ENCODE measurements around the gene CDH15. TPM values are rescaled to one million over a fixed set of nuclear protein-coding genes. Genes with fewer than 3 reads are reported as not detected.
"Not testable (repeated sequence)": the region's sequence is repeated elsewhere in the genome, so short reads cannot be mapped to it uniquely, and the experiment has no call there.

CDH15 gene
- total and polyA plus RNA-seq, 11 donors, result 0.16 to 0.32 (median 0.18) TPM; not detected in 8

- H3K9me3 ChIP-seq, result no peaks in the 10 kb centered on the region
- TF ChIP-seq, protein P1, sequence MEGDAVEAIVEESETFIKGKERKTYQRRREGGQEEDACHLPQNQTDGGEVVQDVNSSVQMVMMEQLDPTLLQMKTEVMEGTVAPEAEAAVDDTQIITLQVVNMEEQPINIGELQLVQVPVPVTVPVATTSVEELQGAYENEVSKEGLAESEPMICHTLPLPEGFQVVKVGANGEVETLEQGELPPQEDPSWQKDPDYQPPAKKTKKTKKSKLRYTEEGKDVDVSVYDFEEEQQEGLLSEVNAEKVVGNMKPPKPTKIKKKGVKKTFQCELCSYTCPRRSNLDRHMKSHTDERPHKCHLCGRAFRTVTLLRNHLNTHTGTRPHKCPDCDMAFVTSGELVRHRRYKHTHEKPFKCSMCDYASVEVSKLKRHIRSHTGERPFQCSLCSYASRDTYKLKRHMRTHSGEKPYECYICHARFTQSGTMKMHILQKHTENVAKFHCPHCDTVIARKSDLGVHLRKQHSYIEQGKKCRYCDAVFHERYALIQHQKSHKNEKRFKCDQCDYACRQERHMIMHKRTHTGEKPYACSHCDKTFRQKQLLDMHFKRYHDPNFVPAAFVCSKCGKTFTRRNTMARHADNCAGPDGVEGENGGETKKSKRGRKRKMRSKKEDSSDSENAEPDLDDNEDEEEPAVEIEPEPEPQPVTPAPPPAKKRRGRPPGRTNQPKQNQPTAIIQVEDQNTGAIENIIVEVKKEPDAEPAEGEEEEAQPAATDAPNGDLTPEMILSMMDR (IDR thresholded peaks at IDR 0.05), result no peak
- no peak for TF ChIP-seq POLR2A (IDR thresholded peaks at IDR 0.05)
- intact Hi-C loops (cut with DNase I), result no loop called here
- ATAC-seq (no peak), DNase-seq (peak in 1 of 5 donors; percentile 33)
- no peaks in the 10 kb centered on the region for H3K36me3 ChIP-seq
- H3K27me3 ChIP-seq, result peaks cover 0 to 29% (median 4%) of the 10 kb centered on the region in 9 donors
- no peak overlapping the region for H3K4me3 ChIP-seq
- H3K27ac ChIP-seq, result no peak overlapping the region
- WGBS, 4 donors, result 43 to 54% (median 47%) methylated on average over 6 to 13 of the region's 13 CpGs
- H3K4me1 ChIP-seq, result no peaks in the 10 kb centered on the region
Observed at GRCh38 chr16:89183463-89183862, 11.9 kb downstream of the CDH15 start.

DNA sequence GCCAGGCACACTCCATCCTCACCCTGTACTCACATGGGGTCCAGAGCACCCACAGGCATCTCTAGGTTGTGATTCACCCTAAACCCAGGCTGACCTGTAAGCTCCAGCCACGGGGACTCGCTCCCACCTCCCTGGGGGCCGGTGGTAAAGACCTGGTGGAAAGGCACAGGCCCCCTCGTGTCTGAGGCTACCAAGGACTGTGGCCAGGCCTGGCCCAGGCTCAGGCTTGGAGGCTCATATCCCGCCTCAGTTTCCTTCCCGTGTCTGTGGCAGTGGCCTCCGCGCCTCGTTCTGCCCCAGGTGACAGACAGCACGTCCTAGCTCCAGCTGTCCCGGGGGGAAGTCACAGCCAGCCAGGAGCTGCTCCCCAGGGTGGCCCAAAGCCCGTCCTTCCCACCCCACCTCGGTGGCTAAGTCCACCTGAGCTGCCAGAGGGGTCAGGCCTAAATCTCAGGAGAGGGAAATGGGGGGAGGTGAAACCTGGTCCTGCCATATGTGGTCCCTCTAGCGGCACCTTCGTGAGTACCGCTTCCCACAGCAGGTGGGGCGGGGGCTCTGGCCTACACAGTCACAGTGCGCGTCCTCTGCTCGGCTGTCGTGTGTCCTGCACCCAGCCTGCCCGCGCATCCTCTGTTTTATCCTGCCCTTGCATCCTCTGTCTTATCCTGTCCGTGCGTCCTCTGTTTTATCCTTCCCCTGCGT is 12.6 kb downstream of the CDH15 start:
- no peaks in the 10 kb centered on the region for H3K36me3 ChIP-seq
- H3K4me1 ChIP-seq, result no peaks in the 10 kb centered on the region
- no peak for ATAC-seq
- DNase-seq, result peak in 2 of 5 donors; percentile 24 to 44
- H3K4me3 ChIP-seq, result no peak overlapping the region
- intact Hi-C loops (cut with DNase I), result no loop called here
- no peaks in the 10 kb centered on the region for H3K9me3 ChIP-seq
- no peak overlapping the region for H3K27ac ChIP-seq
- peaks cover 0 to 25% (median 4%) of the 10 kb centered on the region in 9 donors for H3K27me3 ChIP-seq
- TF ChIP-seq, protein P1 (IDR thresholded peaks at IDR 0.05), result no peak
- TF ChIP-seq POLR2A (IDR thresholded peaks at IDR 0.05), result no peak
- WGBS, 4 donors, result 66 to 71% (median 71%) methylated on average over 26 of the region's 26 CpGs

- no peak for ATAC-seq
- WGBS, 4 donors, result 65 to 86% (median 76%) methylated on average over 9 of the region's 9 CpGs
- intact Hi-C loops (cut with DNase I), result no loop called here
Observed at GRCh38 chr16:89184677-89184932, 13.1 kb downstream of the CDH15 start.

DNA sequence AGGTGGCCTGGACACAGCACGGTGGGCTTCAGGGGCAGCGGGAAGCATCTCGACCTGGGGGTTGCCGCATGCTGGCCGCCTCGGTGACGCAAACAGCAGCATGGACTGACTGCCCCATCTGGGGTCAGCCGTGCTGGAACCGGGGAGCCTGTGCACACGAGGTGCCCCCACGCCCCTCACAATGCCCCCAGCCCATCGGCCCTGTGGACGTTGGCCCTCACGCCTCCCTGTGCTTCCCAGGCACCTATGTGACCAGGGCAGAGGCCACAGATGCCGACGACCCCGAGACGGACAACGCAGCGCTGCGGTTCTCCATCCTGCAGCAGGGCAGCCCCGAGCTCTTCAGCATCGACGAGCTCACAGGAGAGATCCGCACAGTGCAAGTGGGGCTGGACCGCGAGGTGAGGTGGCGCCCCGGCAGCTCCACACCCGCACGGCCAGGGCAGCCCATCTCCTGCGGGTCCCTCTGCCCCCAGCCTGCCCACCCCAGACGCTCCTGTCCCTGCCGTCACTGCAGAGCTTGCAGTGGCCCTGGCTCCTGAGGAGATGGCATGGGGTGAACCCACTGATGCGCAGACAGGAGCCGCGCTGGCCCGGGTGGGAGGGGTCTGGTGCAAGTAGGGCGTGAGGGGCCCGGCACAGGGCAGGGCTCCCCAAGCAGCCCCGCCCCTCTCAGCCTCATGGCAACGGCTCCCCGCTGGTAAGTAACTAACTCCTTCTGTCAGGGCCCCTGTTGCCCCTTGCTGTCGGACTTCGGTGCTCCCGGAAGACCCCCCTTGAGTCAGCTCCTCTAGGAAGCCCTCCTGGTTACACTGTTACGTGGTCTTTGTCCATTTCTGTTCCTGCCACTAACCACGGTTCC is 13.6 kb downstream of the CDH15 start:
- Histone ChIP-seq H3K36me3 (no peaks in the 10 kb centered on the region), H3K27me3 (peaks cover 0 to 16% (median 4%) of the 10 kb centered on the region in 9 donors), H3K27ac (no peak overlapping the region), H3K9me3 (no peaks in the 10 kb centered on the region), H3K4me3 (no peak overlapping the region), H3K4me1 (no peaks in the 10 kb centered on the region)
- DNase-seq (peak in 1 of 5 donors; percentile 62), ATAC-seq (no peak)
- 73 to 79% (median 76%) methylated on average over 29 to 48 of the region's 48 CpGs for WGBS, 4 donors
- TF ChIP-seq, protein P1 (IDR thresholded peaks at IDR 0.05), result no peak
- TF ChIP-seq POLR2A (IDR thresholded peaks at IDR 0.05), result no peak
- intact Hi-C loops (cut with DNase I), result no loop called here

More at GRCh38 chr16:89184677-89184932, 13.1 kb downstream of the CDH15 start:
- Histone ChIP-seq H3K9me3 (no peaks in the 10 kb centered on the region), H3K27ac (no peak overlapping the region), H3K27me3 (peaks cover 0 to 20% (median 4%) of the 10 kb centered on the region in 9 donors), H3K36me3 (no peaks in the 10 kb centered on the region), H3K4me3 (no peak overlapping the region), H3K4me1 (no peaks in the 10 kb centered on the region)
- TF ChIP-seq, protein P1 (IDR thresholded peaks at IDR 0.05), result no peak
- no peak for TF ChIP-seq POLR2A (IDR thresholded peaks at IDR 0.05)
- DNase-seq, result peak in 1 of 5 donors; percentile 17

DNA sequence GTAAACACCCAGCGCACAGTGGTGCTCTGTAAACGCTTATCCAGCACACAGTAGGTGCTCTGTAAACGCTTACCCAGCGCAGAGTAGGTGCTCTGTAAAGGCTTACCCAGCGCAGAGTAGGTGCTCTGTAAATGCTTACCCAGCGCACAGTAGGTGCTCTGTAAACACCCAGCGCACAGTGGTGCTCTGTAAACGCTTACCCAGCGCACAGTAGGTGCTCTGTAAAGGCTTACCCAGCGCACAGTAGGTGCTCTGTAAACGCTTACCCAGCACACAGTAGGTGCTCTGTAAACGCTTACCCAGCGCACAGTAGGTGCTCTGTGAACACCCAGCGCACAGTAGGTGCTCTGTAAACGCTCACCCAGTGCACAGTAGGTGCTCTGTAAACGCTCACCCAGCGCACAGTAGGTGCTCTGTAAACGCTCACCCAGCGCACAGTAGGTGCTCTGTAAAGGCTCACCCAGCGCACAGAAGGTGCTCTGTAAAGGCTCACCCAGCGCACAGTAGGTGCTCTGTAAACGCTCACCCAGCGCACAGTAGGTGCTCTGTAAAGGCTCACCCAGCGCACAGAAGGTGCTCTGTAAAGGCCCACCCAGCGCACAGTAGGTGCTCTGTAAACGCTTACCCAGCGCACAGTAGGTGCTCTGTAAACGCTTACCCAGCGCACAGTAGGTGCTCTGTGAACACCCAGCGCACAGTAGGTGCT is 14.5 kb downstream of the CDH15 start:
- H3K27ac ChIP-seq; DNase-seq; H3K9me3 ChIP-seq; H3K27me3 ChIP-seq; H3K4me3 ChIP-seq; H3K36me3 ChIP-seq; H3K4me1 ChIP-seq; intact Hi-C loops (cut with DNase I); ATAC-seq: not testable (repeated sequence)
- 92 to 96% (median 94%) methylated on average over 21 to 30 of the region's 30 CpGs for WGBS, 4 donors

DNA sequence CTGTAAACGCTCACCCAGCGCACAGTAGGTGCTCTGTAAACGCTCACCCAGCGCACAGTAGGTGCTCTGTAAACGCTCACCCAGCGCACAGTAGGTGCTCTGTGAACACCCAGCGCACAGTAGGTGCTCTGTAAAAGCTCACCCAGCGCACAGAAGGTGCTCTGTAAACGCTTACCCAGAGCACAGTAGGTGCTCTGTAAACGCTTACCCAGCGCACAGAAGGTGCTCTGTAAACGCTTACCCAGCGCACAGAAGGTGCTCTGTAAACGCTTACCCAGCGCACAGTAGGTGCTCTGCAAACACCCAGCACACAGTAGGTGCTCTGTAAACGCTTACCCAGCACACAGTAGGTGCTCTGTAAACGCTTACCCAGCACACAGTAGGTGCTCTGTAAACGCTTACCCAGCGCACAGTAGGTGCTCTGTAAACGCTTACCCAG is 15.1 kb downstream of the CDH15 start:
- intact Hi-C loops (cut with DNase I); H3K27me3 ChIP-seq; H3K4me1 ChIP-seq; H3K36me3 ChIP-seq; H3K4me3 ChIP-seq; H3K9me3 ChIP-seq; ATAC-seq; H3K27ac ChIP-seq: not testable (repeated sequence)
- peak in 1 of 5 donors; percentile 3 for DNase-seq
- 88 to 96% (median 91%) methylated on average over 19 to 20 of the region's 20 CpGs for WGBS, 4 donors

Data from heart left ventricle (tissue), 16 donors.